T-helper 17 cell (primary cell): ENCODE results near the gene AIFM1. TPM values are rescaled to one million over a fixed set of nuclear protein-coding genes. Genes with fewer than 3 reads are reported as not detected.

ENCODE experiments used
- total RNA-seq, 4 donors: library from RNA in 2 of 4; stranded (reverse) in 2 of 4; gene quantifications; one replicate each; pipeline ENCODE4 v1.2.3 and lab custom pipeline; 2022 to 2026

AIFM1 gene
- total RNA-seq, 2 donors from 2014 or later = 14.7 to 14.8 TPM

Other genes starting within 250 kb of the AIFM1 start
- gene BCORL1, start 183.2 kb downstream of the AIFM1 start, total RNA-seq = 10 to 100 TPM in 1 of 2 donors, 1 to 10 TPM in 1; 8.0 to 10.8 TPM
- gene ELF4, start 55.3 kb downstream of the AIFM1 start, total RNA-seq = 10 to 100 TPM; 28.4 to 34.6 TPM
- 1 to 10 TPM; 2.2 to 5.0 TPM for gene RAB33A, start 6.1 kb upstream of the AIFM1 start, total RNA-seq
- 1 to 10 TPM; 5.2 to 5.4 TPM for gene ZNF280C, start 103.1 kb upstream of the AIFM1 start, total RNA-seq
- gene SLC25A14, start 174.1 kb upstream of the AIFM1 start, total RNA-seq = 10 to 100 TPM; 14.8 to 17.2 TPM
- not detected for gene GPR119, start 219.8 kb upstream of the AIFM1 start, total RNA-seq
- gene RBMX2, start 236.1 kb upstream of the AIFM1 start, total RNA-seq = 10 to 100 TPM; 18.8 to 21.4 TPM